Right renal cortex interstitium (tissue), 3 donors: ENCODE measurements around the gene HSD17B10. TPM values are rescaled to one million over a fixed set of nuclear protein-coding genes. Genes with fewer than 3 reads are reported as not detected.
"Not testable (repeated sequence)": the region's sequence is repeated elsewhere in the genome, so short reads cannot be mapped to it uniquely, and the experiment has no call there.

Source experiments
- DNase-seq, 3 donors: peaks; one replicate each; pipeline ENCODE4 v3.0.0-alpha.2; 2013; ENCODE audit warnings: low read depth in 3 of 3, low spot score in 2 of 3
- polyA plus RNA-seq, 3 donors: library from polyadenylated mRNA; unstranded; fragments of 120-200 nt; gene quantifications; one replicate each; pipeline ENCODE4 v1.2.1, GENCODE V29; 2013; ENCODE audit not compliant: insufficient read length in 3 of 3

Gene HSD17B10
- polyA plus RNA-seq, 3 donors: 112 to 121 (median 117) TPM

- no peak for DNase-seq
Measured at GRCh38 chrX:53438174-53438831, 4.1 kb upstream of the HSD17B10 start.

GRCh38 chrX:53437206-53437605, 3.0 kb upstream of the HSD17B10 start:
- DNase-seq: no peak

DNA sequence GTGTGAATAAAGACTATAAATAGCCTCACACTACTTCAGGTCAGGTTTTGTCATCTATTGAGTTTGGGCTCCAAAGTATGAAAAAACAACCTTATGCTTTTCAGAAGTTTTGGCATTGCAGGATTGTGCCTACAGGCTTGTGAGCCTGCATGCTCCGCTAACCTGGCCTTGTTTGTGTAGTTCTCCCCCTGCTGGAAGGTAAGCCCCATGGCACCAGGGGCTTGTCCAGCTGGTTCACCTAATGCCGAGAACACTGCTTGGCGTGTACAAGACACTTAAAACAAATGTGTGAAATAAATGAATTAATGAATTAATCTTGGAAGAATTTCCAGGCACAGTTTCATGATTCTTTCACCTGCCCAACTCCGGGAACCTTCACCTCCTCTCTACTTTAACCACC, 1.8 kb upstream of the HSD17B10 start:
- DNase-seq: no peak

- DNase-seq: no peak
Measured at GRCh38 chrX:53430231-53430630, 3.9 kb downstream of the HSD17B10 start.

GRCh38 chrX:53429755-53430154, 4.4 kb downstream of the HSD17B10 start:
- DNase-seq: no peak

DNA sequence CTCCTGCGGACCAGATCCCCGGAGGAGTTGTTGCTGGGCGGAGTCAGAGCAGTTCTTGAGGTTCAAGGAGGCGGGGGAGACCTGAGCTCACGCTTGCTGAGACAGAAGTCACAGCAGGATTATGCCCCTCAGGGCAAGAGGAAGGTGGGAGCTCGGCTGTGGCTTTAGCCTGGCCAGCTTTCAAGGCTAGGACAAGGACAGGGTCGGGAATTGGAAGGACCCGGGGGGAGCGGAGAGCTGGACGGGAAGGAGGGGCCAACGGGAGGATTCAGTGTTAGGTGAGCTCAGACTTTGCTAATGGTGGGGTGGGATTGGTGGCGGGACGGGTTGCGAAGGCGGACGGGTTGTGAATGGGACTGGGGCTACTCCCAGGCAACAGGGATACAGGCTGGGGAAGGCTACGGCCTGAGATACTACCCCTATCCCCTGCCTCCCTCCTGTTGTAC, 11.3 kb downstream of the HSD17B10 start, which contains the start of gene RIBC1:
Gene RIBC1 (plus strand): TSS at position 13 of the 446 bp plus-strand sequence. CDS start 3,404 bp downstream, outside the sequence.
- no peak for DNase-seq

DNA sequence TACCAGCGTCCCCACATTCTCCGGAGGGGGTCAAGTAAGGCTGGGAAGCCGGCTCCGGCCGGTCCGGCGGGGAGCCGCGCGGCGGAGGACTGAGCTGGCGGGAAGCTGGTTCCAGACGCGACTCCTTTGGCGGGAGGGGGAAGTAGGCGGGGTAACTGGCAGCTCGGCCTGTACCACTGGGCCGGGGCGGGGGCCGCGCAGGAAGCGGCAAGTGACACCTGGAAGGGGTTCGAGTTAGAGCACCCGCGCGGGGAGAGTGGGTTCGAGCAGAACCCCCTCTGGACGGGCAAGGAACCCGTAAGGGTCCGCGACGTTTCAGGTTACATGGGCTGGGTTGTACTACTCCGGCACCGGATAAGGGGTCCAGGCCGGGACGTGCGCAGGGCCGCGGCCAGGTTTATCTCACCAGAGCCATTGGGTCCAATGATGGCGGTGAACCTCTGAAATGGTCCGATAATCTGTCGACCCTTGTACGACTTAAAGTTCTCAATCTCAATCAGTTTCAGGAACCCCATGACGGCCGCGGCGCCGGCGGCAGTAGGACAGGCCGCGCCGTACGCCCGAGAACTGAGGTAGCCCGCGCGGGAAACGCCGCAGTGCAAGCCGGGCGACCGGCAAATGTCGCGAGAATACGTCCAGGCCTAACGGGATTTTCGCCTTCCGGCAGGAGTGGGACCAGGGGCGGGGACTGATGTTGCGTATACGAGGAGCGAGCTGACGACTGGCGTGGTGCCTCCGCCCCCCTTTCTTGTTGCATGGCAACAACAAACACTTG, 11.9 kb downstream of the HSD17B10 start, which contains the start of gene SMC1A:
Gene SMC1A (minus strand): TSS at position 569 of the 775 bp plus-strand sequence. CDS start 54 bp downstream, at position 515.
- peak; percentile 81 to 91 (median 86) for DNase-seq

DNA sequence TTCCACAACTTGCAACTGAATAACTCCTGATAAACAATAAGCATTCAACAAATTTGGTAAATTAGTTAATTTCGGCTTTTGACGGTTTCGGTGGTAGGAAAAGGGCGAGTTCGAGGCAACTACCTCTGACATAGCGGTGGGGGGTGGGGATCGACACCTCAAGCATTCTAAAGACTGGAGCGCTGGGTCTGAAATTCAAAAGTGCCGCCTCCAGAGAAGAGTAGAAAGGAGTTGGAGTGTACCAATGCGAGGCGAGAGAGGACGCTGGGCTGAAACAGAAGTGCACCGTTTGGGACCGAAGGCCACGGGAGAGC, 12.4 kb downstream of the HSD17B10 start:
- no peak for DNase-seq

DNA sequence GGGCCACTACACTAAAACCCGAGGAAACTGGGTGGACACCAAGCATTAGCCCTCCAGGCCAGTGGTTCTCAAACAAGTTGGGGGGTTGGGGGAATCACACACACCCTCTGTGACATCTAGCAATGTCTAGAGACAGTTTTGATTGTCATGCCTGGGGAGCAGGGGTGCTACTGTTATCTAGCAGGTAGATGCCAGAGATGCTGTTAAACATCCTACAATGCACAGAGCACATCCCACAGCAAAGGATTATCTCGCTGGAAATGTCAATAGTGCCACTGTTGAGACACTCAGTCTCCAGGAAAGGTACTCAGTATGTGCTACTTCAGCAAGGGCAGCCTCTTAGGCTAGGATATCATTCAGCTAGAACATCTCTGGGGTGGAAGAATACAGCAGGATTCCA, 13.0 kb downstream of the HSD17B10 start:
- DNase-seq: no peak

DNA sequence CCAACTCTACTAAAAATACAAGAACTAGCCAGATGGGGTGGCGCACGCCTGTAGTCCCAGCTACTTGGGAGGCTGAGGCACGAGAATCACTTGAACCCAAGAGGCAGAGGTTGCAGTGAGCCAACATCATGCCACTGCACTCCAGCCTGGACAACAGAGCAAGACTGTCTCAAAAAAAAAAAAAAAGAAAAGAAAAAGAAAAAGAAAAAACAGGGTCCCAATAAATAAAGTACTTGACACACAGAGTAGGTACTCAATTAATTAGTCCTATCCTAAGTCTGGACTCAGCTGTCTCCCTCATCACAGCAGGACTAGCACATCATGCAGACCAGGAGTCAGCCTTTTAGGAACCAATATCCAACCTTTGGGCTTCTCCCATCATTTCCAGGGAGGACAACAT, 13.8 kb downstream of the HSD17B10 start:
- not testable (repeated sequence) for DNase-seq

DNA sequence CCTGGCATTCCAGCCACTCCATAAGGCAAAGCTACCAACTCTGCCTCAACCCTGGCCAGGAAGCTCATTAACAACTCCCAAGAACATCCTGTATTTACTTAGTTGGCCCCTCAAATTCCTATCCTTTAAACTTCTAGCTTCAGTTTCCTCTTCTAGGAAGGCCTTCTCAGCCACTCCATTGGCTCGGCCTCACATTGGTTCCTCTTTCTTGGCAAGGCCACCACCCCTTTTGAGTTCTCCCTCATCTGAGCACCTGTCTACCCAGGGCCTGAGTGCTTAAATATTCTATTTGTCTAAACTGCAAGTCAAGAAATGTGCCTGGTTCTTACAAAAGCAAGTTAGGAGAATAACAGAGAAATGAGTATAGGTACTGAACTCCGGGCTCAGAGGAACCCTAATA, 21.7 kb downstream of the HSD17B10 start:
- DNase-seq: no peak

DNA sequence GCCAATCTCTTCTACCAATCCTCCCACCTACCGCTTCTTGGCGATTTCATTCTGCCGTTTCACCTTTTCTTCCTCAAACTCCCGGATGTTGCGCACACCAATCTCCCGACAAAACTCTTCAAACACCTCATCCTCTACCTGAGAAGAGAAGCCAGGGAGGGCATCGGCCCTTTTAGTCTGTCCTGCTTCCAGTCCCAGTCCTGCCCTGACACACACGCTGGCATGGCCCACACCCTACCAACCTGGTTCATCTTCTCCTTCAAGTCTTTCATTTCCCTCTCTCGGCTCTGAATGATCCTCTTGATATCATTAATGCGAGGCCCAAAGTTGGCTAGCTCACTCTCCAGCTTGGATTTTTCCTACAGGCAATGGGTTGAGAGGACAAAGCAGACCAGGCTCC, 30.6 kb downstream of the HSD17B10 start:
- DNase-seq: no peak

GRCh38 chrX:53398216-53398615, 36.0 kb downstream of the HSD17B10 start:
- DNase-seq: no peak

DNA sequence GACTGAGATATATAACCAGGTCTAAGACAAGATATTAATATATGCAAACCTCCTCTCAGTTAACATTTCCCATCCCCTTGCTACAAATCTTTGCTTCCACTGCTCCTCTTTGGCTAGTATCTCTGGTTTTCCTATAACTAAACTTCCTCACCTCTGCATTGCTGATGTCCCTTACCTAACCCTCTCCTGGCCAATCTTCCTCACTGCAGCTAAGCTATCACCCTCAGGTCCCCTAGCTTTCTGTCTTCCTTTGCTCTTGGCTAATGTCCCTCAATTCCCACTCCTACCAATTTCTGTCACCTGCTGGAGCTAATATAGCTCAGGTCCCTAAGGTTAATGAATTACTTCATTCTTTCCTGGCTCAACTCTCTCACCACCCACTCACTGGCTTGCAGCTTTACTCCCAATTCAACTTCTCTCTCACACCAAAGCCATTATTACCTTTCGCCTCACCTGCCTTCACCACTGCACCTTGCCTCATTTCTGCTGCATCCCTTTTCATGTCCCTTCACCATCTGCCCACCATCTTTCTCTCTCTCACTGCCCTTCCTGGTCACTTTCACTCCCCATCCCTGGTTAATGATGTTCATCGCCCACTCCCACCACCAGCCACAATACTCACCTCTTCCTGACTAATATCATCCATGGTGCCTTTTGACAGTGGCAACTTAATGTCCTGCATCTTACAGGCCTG, 38.4 kb downstream of the HSD17B10 start:
- DNase-seq: no peak

- no peak for DNase-seq
Measured at GRCh38 chrX:53383376-53384076, 50.6 kb downstream of the HSD17B10 start.

Other genes with a start within 250 kb of the HSD17B10 start
- gene KDM5C, start 209.2 kb downstream of the HSD17B10 start, polyA plus RNA-seq: 10 to 100 TPM; 59.8 to 71.3 (median 66.8) TPM
- 10 to 100 TPM; 12.3 to 13.6 (median 12.9) TPM for gene IQSEC2, start 152.8 kb downstream of the HSD17B10 start, polyA plus RNA-seq
- gene SMC1A, start 11.7 kb downstream of the HSD17B10 start, polyA plus RNA-seq: 100 to 1,000 TPM; 110 to 122 (median 120) TPM
- gene RIBC1, start 11.5 kb downstream of the HSD17B10 start, polyA plus RNA-seq: 1 to 10 TPM; 3.5 to 5.0 (median 5.0) TPM